GM21576 (cell line): ENCODE data around the gene CDKN2C.
"Not testable (repeated sequence)": the region's sequence is repeated elsewhere in the genome, so short reads cannot be mapped to it uniquely, and the experiment has no call there.

Experiments used
- ATAC-seq: cut with Tn5 transposase; IDR thresholded peaks from one replicate; pipeline ENCODE4 v1.9.1; 2021; ENCODE audit warnings: mild to moderate bottlenecking, moderate library complexity; ENCODE audit not compliant: unreplicated experiment

Gene CDKN2C

GRCh38 chr1:50969611-50970508 is at the start of gene CDKN2C:
CDKN2C (plus strand) TSS chr1:50970245; CDS start chr1:50970369, 124 bp downstream.
- ATAC-seq, result peak; percentile 23

GRCh38 chr1:50920409-50920808 is 49.6 kb upstream of the CDKN2C start:
- no peak for ATAC-seq

- ATAC-seq, result no peak
Measured at GRCh38 chr1:50921029-50921428, 49.0 kb upstream of the CDKN2C start.

GRCh38 chr1:50923564-50923963 is 46.5 kb upstream of the CDKN2C start:
- no peak for ATAC-seq

- ATAC-seq, result no peak
Measured at GRCh38 chr1:50929376-50929958, 40.6 kb upstream of the CDKN2C start.

GRCh38 chr1:50930193-50930592 is 39.9 kb upstream of the CDKN2C start:
- ATAC-seq, result peak; percentile 66

GRCh38 chr1:50930965-50931737 is 38.9 kb upstream of the CDKN2C start:
- ATAC-seq, result no peak

- not testable (repeated sequence) for ATAC-seq
Measured at GRCh38 chr1:50932043-50932442, 38.0 kb upstream of the CDKN2C start.

- ATAC-seq, result not testable (repeated sequence)
Measured at GRCh38 chr1:50933770-50934169, 36.3 kb upstream of the CDKN2C start.

GRCh38 chr1:50934838-50935237 is 35.2 kb upstream of the CDKN2C start:
- ATAC-seq, result no peak

GRCh38 chr1:50935276-50935675 is 34.8 kb upstream of the CDKN2C start:
- not testable (repeated sequence) for ATAC-seq

GRCh38 chr1:50936321-50936720 is 33.7 kb upstream of the CDKN2C start:
- no peak for ATAC-seq

GRCh38 chr1:50940291-50940690 is 29.8 kb upstream of the CDKN2C start:
- no peak for ATAC-seq

GRCh38 chr1:50942334-50942733 is 27.7 kb upstream of the CDKN2C start:
- no peak for ATAC-seq

GRCh38 chr1:50949286-50949982 is 20.6 kb upstream of the CDKN2C start:
- no peak for ATAC-seq

GRCh38 chr1:50950396-50950795 is 19.6 kb upstream of the CDKN2C start:
- ATAC-seq, result no peak

- not testable (repeated sequence) for ATAC-seq
Measured at GRCh38 chr1:50952566-50952965, 17.5 kb upstream of the CDKN2C start.

GRCh38 chr1:50955116-50955515 is 14.9 kb upstream of the CDKN2C start:
- ATAC-seq, result no peak

- ATAC-seq, result peak; percentile 15
Measured at GRCh38 chr1:50959303-50959912, 10.6 kb upstream of the CDKN2C start.
